Endodermal cell (in vitro differentiated cells): ENCODE measurements around the gene XXYLT1. TPM values are rescaled to one million over a fixed set of nuclear protein-coding genes. Genes with fewer than 3 reads are reported as not detected.

Source experiments
- DNase-seq: peaks from one replicate; pipeline ENCODE4 v3.0.0-alpha.2; 2017
- H3K27ac ChIP-seq: 2 replicates; pipeline ENCODE4 v1.5.1; 2013; ENCODE audit warnings: mild to moderate bottlenecking, low read depth, low read length, moderate library complexity
- H3K27me3 ChIP-seq: 2 replicates; pipeline ENCODE4 v1.6.1; 2013; ENCODE audit warnings: mild to moderate bottlenecking, low read length, moderate library complexity; ENCODE audit not compliant: insufficient read depth, control insufficient read depth, poor library complexity, severe bottlenecking
- H3K36me3 ChIP-seq: 2 replicates; pipeline ENCODE4 v1.7.0; 2013; ENCODE audit warnings: mild to moderate bottlenecking, low read length, moderate library complexity; ENCODE audit not compliant: control insufficient read depth, insufficient read depth
- H3K4me1 ChIP-seq: one replicate; pipeline ENCODE4 v1.7.0; 2013; ENCODE audit warnings: low read length; ENCODE audit not compliant: control insufficient read depth, insufficient read depth
- H3K4me3 ChIP-seq: 2 replicates; pipeline ENCODE4 v1.5.1; 2013; ENCODE audit warnings: mild to moderate bottlenecking, low read length, moderate library complexity
- H3K9ac ChIP-seq: 2 replicates; pipeline ENCODE4 v1.6.1; 2013; ENCODE audit warnings: mild to moderate bottlenecking, low read length, moderate library complexity; ENCODE audit not compliant: poor library complexity, severe bottlenecking; ENCODE audit errors: extremely low read depth
- H3K9me3 ChIP-seq: 2 replicates; pipeline ENCODE4 v1.6.1; 2013; ENCODE audit warnings: mild to moderate bottlenecking, low read length, moderate library complexity; ENCODE audit not compliant: control insufficient read depth
- H3K27ac Mint-ChIP-seq: 2 replicates; pipeline ENCODE4 v1.8.0; 2020; ENCODE audit warnings: mixed read lengths
- H3K27me3 Mint-ChIP-seq: 2 replicates; pipeline ENCODE4 v1.8.0; 2021; ENCODE audit warnings: mild to moderate bottlenecking, mixed read lengths; ENCODE audit not compliant: insufficient read depth
- H3K36me3 Mint-ChIP-seq: 2 replicates; pipeline ENCODE4 v1.8.0; 2020; ENCODE audit warnings: low read depth, mixed read lengths
- H3K4me1 Mint-ChIP-seq: 2 replicates; pipeline ENCODE4 v1.8.0; 2020; ENCODE audit warnings: mixed read lengths
- H3K4me3 Mint-ChIP-seq: 2 replicates; pipeline ENCODE4 v1.8.0; 2020; ENCODE audit warnings: mild to moderate bottlenecking, moderate library complexity, mixed read lengths
- H3K9me3 Mint-ChIP-seq: 2 replicates; pipeline ENCODE4 v1.8.0; 2020; ENCODE audit warnings: mild to moderate bottlenecking, mixed read lengths
- WGBS, 2 experiments: methylation state at CpG; one replicate each; pipeline versions ENCODE4 v1.1.5 to v1.1.7; 2013; ENCODE audit warnings: missing lambda C conversion rate in 2 of 2, mixed read lengths in 1 of 2; ENCODE audit not compliant: insufficient coverage in 1 of 2, insufficient read length in 1 of 2; 5-methylcytosine and 5-hydroxymethylcytosine counted together
- total RNA-seq, 2 donors: library from RNA; stranded (reverse); fragmentation: NEBNext Ultra II Directional in 1 of 2; extraction: Animal tissue kit (Norgen Biotek cat#: 25700) in 1 of 2; gene quantifications; 2 replicates in 1 of 2; 3 replicates in 1 of 2; pipeline ENCODE4 v1.2.1, GENCODE V29; 2021
- TF ChIP-seq, protein P1 (sequence below): fragments of 200-600 bp; sonication (generic); conservative IDR thresholded peaks from 2 replicates; pipeline ENCODE4 v1.5.0; 2021; ENCODE audit warnings: antibody characterized with exemption, mild to moderate bottlenecking

Gene XXYLT1
- total RNA-seq, 2 donors from 2014 or later = 35.5 to 38.3 TPM

DNA sequence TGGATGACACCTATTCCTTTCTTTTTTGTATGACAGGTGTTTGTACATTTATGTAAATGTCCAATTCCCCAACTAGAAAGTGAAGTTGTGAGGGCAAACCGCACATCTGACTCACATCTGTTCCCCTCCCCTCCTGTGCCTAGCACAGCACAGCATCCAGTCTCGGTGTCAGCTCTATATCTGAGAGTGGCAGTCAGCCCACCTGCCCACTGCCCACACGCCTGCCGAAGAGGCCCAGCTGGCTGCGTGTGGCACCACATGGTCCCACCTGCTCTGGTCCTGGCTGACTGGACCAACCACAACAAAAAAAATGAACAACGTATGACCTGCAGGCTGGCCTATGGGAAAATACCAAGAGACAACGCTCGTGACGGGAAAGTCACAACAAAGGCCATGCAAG lies 62.8 kb downstream of the XXYLT1 start:
- TF ChIP-seq, protein P1, sequence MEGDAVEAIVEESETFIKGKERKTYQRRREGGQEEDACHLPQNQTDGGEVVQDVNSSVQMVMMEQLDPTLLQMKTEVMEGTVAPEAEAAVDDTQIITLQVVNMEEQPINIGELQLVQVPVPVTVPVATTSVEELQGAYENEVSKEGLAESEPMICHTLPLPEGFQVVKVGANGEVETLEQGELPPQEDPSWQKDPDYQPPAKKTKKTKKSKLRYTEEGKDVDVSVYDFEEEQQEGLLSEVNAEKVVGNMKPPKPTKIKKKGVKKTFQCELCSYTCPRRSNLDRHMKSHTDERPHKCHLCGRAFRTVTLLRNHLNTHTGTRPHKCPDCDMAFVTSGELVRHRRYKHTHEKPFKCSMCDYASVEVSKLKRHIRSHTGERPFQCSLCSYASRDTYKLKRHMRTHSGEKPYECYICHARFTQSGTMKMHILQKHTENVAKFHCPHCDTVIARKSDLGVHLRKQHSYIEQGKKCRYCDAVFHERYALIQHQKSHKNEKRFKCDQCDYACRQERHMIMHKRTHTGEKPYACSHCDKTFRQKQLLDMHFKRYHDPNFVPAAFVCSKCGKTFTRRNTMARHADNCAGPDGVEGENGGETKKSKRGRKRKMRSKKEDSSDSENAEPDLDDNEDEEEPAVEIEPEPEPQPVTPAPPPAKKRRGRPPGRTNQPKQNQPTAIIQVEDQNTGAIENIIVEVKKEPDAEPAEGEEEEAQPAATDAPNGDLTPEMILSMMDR = no peak
- Histone ChIP-seq H3K4me3 (no peak overlapping the region), H3K27me3 (no peaks in the 10 kb centered on the region), H3K4me1 (peaks cover 16% of the 10 kb centered on the region), H3K9me3 (peaks cover 17% of the 10 kb centered on the region), H3K36me3 (peaks cover 13% of the 10 kb centered on the region), H3K27ac (no peak overlapping the region), H3K9ac (no peak overlapping the region)
- 87 to 93% methylated on average over 5 to 9 of the region's 9 CpGs for WGBS, 2 experiments
- Mint-ChIP-seq H3K4me1 (peaks cover 27% of the 10 kb centered on the region), H3K36me3 (peaks cover 28% of the 10 kb centered on the region), H3K27me3 (no peaks in the 10 kb centered on the region), H3K9me3 (peaks cover 2% of the 10 kb centered on the region), H3K27ac (no peak overlapping the region), H3K4me3 (no peak overlapping the region)
- no peak for DNase-seq

DNA sequence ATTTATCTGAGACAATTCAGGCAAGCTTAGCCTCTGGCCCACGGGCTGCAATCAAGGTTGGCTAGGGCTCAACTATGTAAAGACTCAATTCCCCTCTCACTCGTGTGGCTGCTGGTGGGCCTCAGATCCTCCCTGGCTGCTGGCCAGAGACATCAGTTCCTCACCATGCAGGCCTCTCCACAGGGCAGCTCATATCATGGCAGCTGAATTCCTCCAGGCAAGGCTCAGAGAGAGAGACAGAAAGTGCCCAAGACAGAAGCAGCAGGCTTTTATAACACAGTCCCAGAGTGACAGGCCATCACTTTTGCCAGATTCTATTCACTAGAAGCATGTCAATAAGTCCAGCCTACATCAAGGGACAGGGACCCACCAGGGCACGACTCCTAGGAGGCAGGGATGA lies 63.2 kb downstream of the XXYLT1 start:
- Histone ChIP-seq H3K4me3 (no peak overlapping the region), H3K9ac (no peak overlapping the region), H3K9me3 (peaks cover 17% of the 10 kb centered on the region), H3K27ac (no peak overlapping the region), H3K36me3 (peaks cover 13% of the 10 kb centered on the region), H3K27me3 (no peaks in the 10 kb centered on the region), H3K4me1 (peaks cover 16% of the 10 kb centered on the region)
- peaks cover 25% of the 10 kb centered on the region for H3K36me3 Mint-ChIP-seq
- DNase-seq = peak; percentile 32
- H3K4me1 Mint-ChIP-seq = peaks cover 27% of the 10 kb centered on the region
- 93 to 94% methylated on average over 2 to 3 of the region's 3 CpGs for WGBS, 2 experiments
- H3K27me3 Mint-ChIP-seq = no peaks in the 10 kb centered on the region
- no peak overlapping the region for H3K4me3 Mint-ChIP-seq
- H3K27ac Mint-ChIP-seq = peak overlapping the region; percentile 52
- peaks cover 2% of the 10 kb centered on the region for H3K9me3 Mint-ChIP-seq
- TF ChIP-seq, protein P1 = no peak

DNA sequence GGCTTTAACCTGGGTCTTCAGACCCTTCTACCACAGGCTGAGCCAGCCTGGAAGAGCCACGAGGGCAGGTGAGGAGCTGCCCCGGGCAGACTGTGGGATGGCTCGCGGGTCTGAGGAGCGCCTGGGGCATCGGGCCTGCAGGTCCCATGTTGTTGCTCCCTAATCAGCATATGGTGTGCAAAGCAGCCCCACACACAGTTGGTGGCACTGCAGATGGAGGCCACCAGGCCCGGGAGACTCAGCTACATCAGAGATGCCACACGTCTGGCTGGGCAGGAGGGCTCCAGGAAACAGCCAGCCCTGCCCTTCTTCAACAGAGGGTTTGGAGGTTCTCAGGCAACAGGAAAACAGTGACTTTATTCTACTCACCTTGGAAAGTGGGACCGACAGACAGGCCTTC lies 63.9 kb downstream of the XXYLT1 start:
- 93 to 95% methylated on average over 6 to 9 of the region's 9 CpGs for WGBS, 2 experiments
- H3K9me3 Mint-ChIP-seq = peaks cover 2% of the 10 kb centered on the region
- Histone ChIP-seq H3K27ac (no peak overlapping the region), H3K9ac (no peak overlapping the region), H3K36me3 (peaks cover 13% of the 10 kb centered on the region), H3K27me3 (no peaks in the 10 kb centered on the region), H3K4me3 (no peak overlapping the region), H3K9me3 (peaks cover 17% of the 10 kb centered on the region), H3K4me1 (peaks cover 16% of the 10 kb centered on the region)
- peaks cover 22% of the 10 kb centered on the region for H3K36me3 Mint-ChIP-seq
- peaks cover 27% of the 10 kb centered on the region for H3K4me1 Mint-ChIP-seq
- no peak overlapping the region for H3K27ac Mint-ChIP-seq
- no peaks in the 10 kb centered on the region for H3K27me3 Mint-ChIP-seq
- H3K4me3 Mint-ChIP-seq = no peak overlapping the region
- peak; percentile 16 for DNase-seq
- TF ChIP-seq, protein P1 = no peak
